Measurements from ENCODE around the gene MORN4. TPM values are rescaled to one million over a fixed set of nuclear protein-coding genes. Genes with fewer than 3 reads are reported as not detected.

The MORN4 gene
- total RNA-seq, 1 experiment from 2014 or later = 13.7 TPM

- Histone ChIP-seq H3K4me3 (ENCODE audit: insufficient read depth, low read depth, low read length) (no peak overlapping the region), H3K36me3 (replicated peaks; ENCODE audit: control insufficient read depth, insufficient read depth, low read length) (no peaks in the 10 kb centered on the region), H3K27me3 (ENCODE audit: control insufficient read depth, insufficient read depth, low read length) (no peaks in the 10 kb centered on the region)
- DNase-seq = no peak
Observed at GRCh38 chr10:97627731-97628130, 5.6 kb downstream of the MORN4 start.

GRCh38 chr10:97623277-97623676 lies 10.0 kb downstream of the MORN4 start:
- Histone ChIP-seq H3K4me3 (ENCODE audit: insufficient read depth, low read depth, low read length) (no peak overlapping the region), H3K36me3 (replicated peaks; ENCODE audit: control insufficient read depth, insufficient read depth, low read length) (no peaks in the 10 kb centered on the region), H3K27me3 (ENCODE audit: control insufficient read depth, insufficient read depth, low read length) (no peaks in the 10 kb centered on the region)
- no peak for DNase-seq

- no peak for DNase-seq
- H3K36me3 ChIP-seq (replicated peaks; ENCODE audit: control insufficient read depth, insufficient read depth, low read length) = no peaks in the 10 kb centered on the region; the same call in 1 of the 2 replicates
- H3K4me3 ChIP-seq (ENCODE audit: insufficient read depth, low read depth, low read length) = no peak overlapping the region
- H3K27me3 ChIP-seq (ENCODE audit: control insufficient read depth, insufficient read depth, low read length) = no peaks in the 10 kb centered on the region
Observed at GRCh38 chr10:97618733-97619132, 14.6 kb downstream of the MORN4 start.

GRCh38 chr10:97618285-97618684 lies 15.0 kb downstream of the MORN4 start:
- Histone ChIP-seq H3K4me3 (ENCODE audit: insufficient read depth, low read depth, low read length) (no peak overlapping the region), H3K27me3 (ENCODE audit: control insufficient read depth, insufficient read depth, low read length) (no peaks in the 10 kb centered on the region), H3K36me3 (replicated peaks; ENCODE audit: control insufficient read depth, insufficient read depth, low read length) (no peaks in the 10 kb centered on the region; the same call in 1 of the 2 replicates)
- no peak for DNase-seq

- DNase-seq = peak; percentile 74
- Histone ChIP-seq H3K36me3 (replicated peaks; ENCODE audit: control insufficient read depth, insufficient read depth, low read length) (no peaks in the 10 kb centered on the region; the same call in 1 of the 2 replicates), H3K27me3 (ENCODE audit: control insufficient read depth, insufficient read depth, low read length) (no peaks in the 10 kb centered on the region), H3K4me3 (ENCODE audit: insufficient read depth, low read depth, low read length) (no peak overlapping the region)
Observed at GRCh38 chr10:97612386-97612785, 20.9 kb downstream of the MORN4 start.

GRCh38 chr10:97611473-97611872 lies 21.8 kb downstream of the MORN4 start:
- H3K4me3 ChIP-seq (ENCODE audit: insufficient read depth, low read depth, low read length) = no peak overlapping the region
- no peaks in the 10 kb centered on the region for H3K27me3 ChIP-seq (ENCODE audit: control insufficient read depth, insufficient read depth, low read length)
- H3K36me3 ChIP-seq (replicated peaks; ENCODE audit: control insufficient read depth, insufficient read depth, low read length) = no peaks in the 10 kb centered on the region; the same call in 1 of the 2 replicates
- peak; percentile 58 for DNase-seq

GRCh38 chr10:97608991-97609561 lies 24.2 kb downstream of the MORN4 start:
- no peaks in the 10 kb centered on the region for H3K36me3 ChIP-seq (replicated peaks; ENCODE audit: control insufficient read depth, insufficient read depth, low read length)

GRCh38 chr10:97607095-97607636 lies 26.1 kb downstream of the MORN4 start:
- peak; percentile 22 for DNase-seq

More at GRCh38 chr10:97608991-97609561, 24.2 kb downstream of the MORN4 start:
- Histone ChIP-seq H3K27me3 (ENCODE audit: control insufficient read depth, insufficient read depth, low read length) (no peaks in the 10 kb centered on the region), H3K4me3 (ENCODE audit: insufficient read depth, low read depth, low read length) (no peak overlapping the region)
- peak; percentile 25 for DNase-seq

GRCh38 chr10:97601268-97602215 lies 31.8 kb downstream of the MORN4 start:
- no peaks in the 10 kb centered on the region for H3K36me3 ChIP-seq (replicated peaks; ENCODE audit: control insufficient read depth, insufficient read depth, low read length)
- no peak overlapping the region for H3K4me3 ChIP-seq (ENCODE audit: insufficient read depth, low read depth, low read length)
- DNase-seq = peak; percentile 65
- no peaks in the 10 kb centered on the region for H3K27me3 ChIP-seq (ENCODE audit: control insufficient read depth, insufficient read depth, low read length)

More at GRCh38 chr10:97607095-97607636, 26.1 kb downstream of the MORN4 start:
- Histone ChIP-seq H3K27me3 (ENCODE audit: control insufficient read depth, insufficient read depth, low read length) (no peaks in the 10 kb centered on the region), H3K36me3 (replicated peaks; ENCODE audit: control insufficient read depth, insufficient read depth, low read length) (no peaks in the 10 kb centered on the region), H3K4me3 (ENCODE audit: insufficient read depth, low read depth, low read length) (no peak overlapping the region)

GRCh38 chr10:97600616-97601015 lies 32.7 kb downstream of the MORN4 start:
- no peak for DNase-seq
- Histone ChIP-seq H3K36me3 (replicated peaks; ENCODE audit: control insufficient read depth, insufficient read depth, low read length) (no peaks in the 10 kb centered on the region), H3K4me3 (ENCODE audit: insufficient read depth, low read depth, low read length) (no peak overlapping the region), H3K27me3 (ENCODE audit: control insufficient read depth, insufficient read depth, low read length) (no peaks in the 10 kb centered on the region)

- Histone ChIP-seq H3K36me3 (replicated peaks; ENCODE audit: control insufficient read depth, insufficient read depth, low read length) (no peaks in the 10 kb centered on the region), H3K27me3 (ENCODE audit: control insufficient read depth, insufficient read depth, low read length) (no peaks in the 10 kb centered on the region), H3K4me3 (ENCODE audit: insufficient read depth, low read depth, low read length) (no peak overlapping the region)
- no peak for DNase-seq
Observed at GRCh38 chr10:97599272-97599619, 34.1 kb downstream of the MORN4 start.

GRCh38 chr10:97598407-97599271 lies 34.7 kb downstream of the MORN4 start:
- DNase-seq = peak; percentile 30
- Histone ChIP-seq H3K36me3 (replicated peaks; ENCODE audit: control insufficient read depth, insufficient read depth, low read length) (no peaks in the 10 kb centered on the region), H3K4me3 (ENCODE audit: insufficient read depth, low read depth, low read length) (no peak overlapping the region), H3K27me3 (ENCODE audit: control insufficient read depth, insufficient read depth, low read length) (no peaks in the 10 kb centered on the region)

GRCh38 chr10:97597778-97598177 lies 35.5 kb downstream of the MORN4 start:
- no peaks in the 10 kb centered on the region for H3K36me3 ChIP-seq (replicated peaks; ENCODE audit: control insufficient read depth, insufficient read depth, low read length)
- H3K27me3 ChIP-seq (ENCODE audit: control insufficient read depth, insufficient read depth, low read length) = no peaks in the 10 kb centered on the region
- DNase-seq = no peak
- H3K4me3 ChIP-seq (ENCODE audit: insufficient read depth, low read depth, low read length) = no peak overlapping the region
